Pancreas (tissue), 10 donors: Measurements from ENCODE around the gene ZGLP1. TPM values are rescaled to one million over a fixed set of nuclear protein-coding genes. Genes with fewer than 3 reads are reported as not detected.

Experiments
- ATAC-seq, 4 donors: fragments of 200-7000 bp; cut with Tn5 transposase; one replicate each; pipeline versions ENCODE4 v1.8.0 to v1.9.1; 2020; ENCODE audit warnings: mild to moderate bottlenecking in 4 of 4, moderate library complexity in 4 of 4
- DNase-seq, 6 donors: peaks; one replicate each; pipeline ENCODE4 v3.0.0-alpha.2; 2020
- FAIRE-seq: peaks from 2 replicates; lab custom pipeline; 2012; peaks lifted over from hg19 to GRCh38; lab: Jason Lieb, UNC
- H3K27ac ChIP-seq, 4 donors: fragments of 200-600 bp; sonication (generic); 1 replicate in 3 of 4; 2 replicates in 1 of 4; pipeline versions ENCODE4 v1.5.0 to v1.8.0; 2020
- H3K27me3 ChIP-seq, 4 donors: fragments of 200-600 bp; one replicate each; pipeline ENCODE4 v1.8.0; 2021
- H3K36me3 ChIP-seq, 3 donors: fragments of 200-600 bp; sonication (generic) in 1 of 3; one replicate each; pipeline versions ENCODE4 v1.5.0 to v1.8.0; 2020 to 2021
- H3K4me1 ChIP-seq, 3 donors: fragments of 200-600 bp; one replicate each; pipeline ENCODE4 v1.8.0; 2021
- H3K4me3 ChIP-seq, 4 donors: fragments of 200-600 bp; sonication (generic) in 2 of 4; one replicate each; pipeline versions ENCODE4 v1.5.0 to v1.8.0; 2020 to 2021
- H3K9me3 ChIP-seq, 4 donors: fragments of 200-600 bp; one replicate each; pipeline ENCODE4 v1.8.0; 2021
- WGBS, 2 donors: extraction: QIAGEN DNeasy Blood & Tissue Kit; methylation state at CpG; one replicate each; pipeline ENCODE4 v1.1.7; 2013; 5-methylcytosine and 5-hydroxymethylcytosine counted together
- intact Hi-C, 3 donors: fragments of 100-400 bp; cut with DNase I; formaldehyde crosslinking; loops; one replicate each; pipeline versions ENCODE4 v1.11.1 to v1.14.2; 2022
- polyA plus RNA-seq, 2 donors: library from polyadenylated mRNA; stranded (reverse); fragments of 200-250 nt; gene quantifications; one replicate each; pipeline ENCODE4 v1.2.3, GENCODE V29; 2013
- total RNA-seq, 6 donors: library from RNA; stranded (reverse); fragmentation: NEBNext Ultra II Directional in 4 of 6; extraction: Animal tissue kit (Norgen Biotek cat#: 25700) in 4 of 6; gene quantifications; one replicate each; pipeline versions ENCODE4 v1.2.1 to v1.2.4, GENCODE V29; 2021 to 2023
- TF ChIP-seq, protein P1 (sequence below), 4 donors: fragments of 200-600 bp; sonication (generic) in 3 of 4; IDR thresholded peaks; one replicate each; pipeline versions ENCODE4 v1.5.0 to v1.8.0; 2021; ENCODE audit warnings: antibody characterized with exemption in 4 of 4
- donor health status: healthy with polysubstance abuse.
- donor health status: DM: no; HTN: no; CAD: no; lungs with moderate emphysema.
- donor health status: DM: no; HTN: no; CAD: no.
- donor health status: control.
- donor health status: control.
- donor health status: Bipolar disorder and iron deficiency.
- donor health status: DM: yes; HTN: yes; CAD: no.
- donor health status: DM: no; HTN: no; CAD: no.
- donor health status: DM: no; HTN: no; CAD: no.
- donor health status: DM: yes; HTN: yes; CAD: no.

ZGLP1 gene
- total and polyA plus RNA-seq, 8 donors, result 0.91 to 44.0 (median 1.7) TPM

GRCh38 chr19:10346509-10346908 lies 36.9 kb upstream of the ZGLP1 start:
- FAIRE-seq, result no peak
- Histone ChIP-seq H3K9me3 (no peaks in the 10 kb centered on the region), H3K27me3 (no peaks in the 10 kb centered on the region), H3K4me3 (no peak overlapping the region), H3K27ac (peak overlapping the region in 2 of 4 donors; percentile 11 to 50), H3K4me1 (no peaks in the 10 kb centered on the region), H3K36me3 (no peaks in the 10 kb centered on the region)
- peak in 3 of 4 donors; percentile 75 to 87 (median 76) for ATAC-seq
- intact Hi-C loops, result no loop called here
- no peak for DNase-seq
- TF ChIP-seq, protein P1, sequence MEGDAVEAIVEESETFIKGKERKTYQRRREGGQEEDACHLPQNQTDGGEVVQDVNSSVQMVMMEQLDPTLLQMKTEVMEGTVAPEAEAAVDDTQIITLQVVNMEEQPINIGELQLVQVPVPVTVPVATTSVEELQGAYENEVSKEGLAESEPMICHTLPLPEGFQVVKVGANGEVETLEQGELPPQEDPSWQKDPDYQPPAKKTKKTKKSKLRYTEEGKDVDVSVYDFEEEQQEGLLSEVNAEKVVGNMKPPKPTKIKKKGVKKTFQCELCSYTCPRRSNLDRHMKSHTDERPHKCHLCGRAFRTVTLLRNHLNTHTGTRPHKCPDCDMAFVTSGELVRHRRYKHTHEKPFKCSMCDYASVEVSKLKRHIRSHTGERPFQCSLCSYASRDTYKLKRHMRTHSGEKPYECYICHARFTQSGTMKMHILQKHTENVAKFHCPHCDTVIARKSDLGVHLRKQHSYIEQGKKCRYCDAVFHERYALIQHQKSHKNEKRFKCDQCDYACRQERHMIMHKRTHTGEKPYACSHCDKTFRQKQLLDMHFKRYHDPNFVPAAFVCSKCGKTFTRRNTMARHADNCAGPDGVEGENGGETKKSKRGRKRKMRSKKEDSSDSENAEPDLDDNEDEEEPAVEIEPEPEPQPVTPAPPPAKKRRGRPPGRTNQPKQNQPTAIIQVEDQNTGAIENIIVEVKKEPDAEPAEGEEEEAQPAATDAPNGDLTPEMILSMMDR (IDR thresholded peaks at IDR 0.05), result no peak
- 52 to 61% methylated on average over 10 of the region's 10 CpGs for WGBS, 2 donors

- no peaks in the 10 kb centered on the region for H3K4me1 ChIP-seq
- intact Hi-C loops, result no loop called here
- H3K36me3 ChIP-seq, result no peaks in the 10 kb centered on the region
- DNase-seq (no peak), ATAC-seq (no peak), FAIRE-seq (no peak)
- no peak overlapping the region for H3K27ac ChIP-seq
- no peaks in the 10 kb centered on the region for H3K27me3 ChIP-seq
- no peaks in the 10 kb centered on the region for H3K9me3 ChIP-seq
- no peak overlapping the region for H3K4me3 ChIP-seq
- TF ChIP-seq, protein P1 (IDR thresholded peaks at IDR 0.05), result no peak
- 85 to 91% methylated on average over 10 of the region's 10 CpGs for WGBS, 2 donors
These were observed 35.2 kb upstream of the ZGLP1 start for GRCh38 chr19:10344780-10345179.

DNA sequence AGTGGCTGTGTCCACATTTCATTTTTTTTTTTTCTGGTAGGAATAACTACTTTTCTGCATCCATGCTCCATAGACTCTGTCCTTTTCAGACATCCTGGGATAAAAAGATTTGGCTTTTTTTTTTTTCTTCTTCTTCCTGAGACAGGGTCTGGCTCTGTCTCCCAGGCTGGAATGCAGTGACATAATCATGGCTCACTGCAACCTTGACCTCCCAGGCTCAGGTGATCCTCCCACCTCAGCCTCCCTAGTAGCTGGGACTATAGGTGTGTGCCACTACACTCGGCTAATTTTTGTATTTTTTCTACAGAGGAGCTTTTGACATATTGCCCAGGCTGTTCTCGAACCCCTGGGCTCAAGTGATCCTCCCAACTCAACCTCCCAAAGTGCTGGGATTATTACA lies 33.9 kb upstream of the ZGLP1 start:
- FAIRE-seq (no peak), DNase-seq (no peak), ATAC-seq (no peak)
- intact Hi-C loops, result no loop called here
- TF ChIP-seq, protein P1 (IDR thresholded peaks at IDR 0.05), result no peak
- Histone ChIP-seq H3K27ac (no peak overlapping the region), H3K27me3 (no peaks in the 10 kb centered on the region), H3K4me3 (no peak overlapping the region), H3K9me3 (no peaks in the 10 kb centered on the region), H3K4me1 (no peaks in the 10 kb centered on the region), H3K36me3 (no peaks in the 10 kb centered on the region)
- 48 to 57% methylated on average over 2 of the region's 2 CpGs for WGBS, 2 donors

- H3K9me3 ChIP-seq, result no peaks in the 10 kb centered on the region
- TF ChIP-seq, protein P1 (IDR thresholded peaks at IDR 0.05), result no peak
- DNase-seq (no peak), ATAC-seq (no peak), FAIRE-seq (no peak)
- H3K27me3 ChIP-seq, result no peaks in the 10 kb centered on the region
- WGBS, 2 donors, result 81 to 89% methylated on average over 5 of the region's 5 CpGs
- H3K4me1 ChIP-seq, result no peaks in the 10 kb centered on the region
- intact Hi-C loops, result no loop called here
- no peak overlapping the region for H3K4me3 ChIP-seq
- H3K27ac ChIP-seq, result no peak overlapping the region
- H3K36me3 ChIP-seq, result no peaks in the 10 kb centered on the region
These were observed 30.4 kb upstream of the ZGLP1 start for GRCh38 chr19:10339977-10340376.

DNA sequence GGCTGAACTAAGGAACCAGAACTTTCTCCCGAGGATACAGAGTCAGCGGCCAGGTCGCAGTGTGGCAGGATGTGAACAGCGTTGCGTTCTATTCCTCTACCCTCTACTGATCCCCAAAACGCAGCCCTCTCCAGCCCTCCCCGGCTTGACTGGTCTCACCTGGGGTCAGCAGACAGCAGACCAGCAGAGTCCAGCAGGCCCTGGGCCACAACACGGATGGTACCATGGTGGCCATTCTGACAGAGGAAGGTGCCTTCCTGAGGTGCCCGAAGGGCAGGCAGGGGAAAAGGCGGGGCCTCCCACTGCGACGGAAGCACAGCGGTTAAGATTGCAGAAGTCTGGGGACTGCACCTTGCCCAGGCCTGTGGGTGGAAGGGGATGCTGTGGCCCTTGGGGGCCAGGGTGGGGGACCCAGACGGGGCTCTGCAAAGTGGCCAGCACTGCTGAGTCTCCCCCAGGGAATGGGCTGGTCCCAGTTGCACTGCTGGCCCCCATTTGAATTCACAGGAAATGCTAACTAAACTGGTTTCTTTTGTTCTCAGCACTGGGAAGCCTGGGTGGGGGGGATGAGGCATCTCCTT lies 29.9 kb upstream of the ZGLP1 start, which contains the start of gene ICAM3:
Gene ICAM3 (minus strand): TSS at position 245 of the 581 bp plus-strand sequence. CDS start 10 bp downstream, at position 235.
- no peaks in the 10 kb centered on the region for H3K9me3 ChIP-seq
- H3K36me3 ChIP-seq, result no peaks in the 10 kb centered on the region
- DNase-seq, result no peak
- no peak for ATAC-seq
- intact Hi-C loops, result no loop called here
- 61 to 70% methylated on average over 14 of the region's 14 CpGs for WGBS, 2 donors
- TF ChIP-seq, protein P1 (IDR thresholded peaks at IDR 0.05), result no peak
- no peaks in the 10 kb centered on the region for H3K4me1 ChIP-seq
- no peak for FAIRE-seq
- no peaks in the 10 kb centered on the region for H3K27me3 ChIP-seq
- H3K27ac ChIP-seq, result no peak within 1 kb of the TSS
- H3K4me3 ChIP-seq, result no peak within 1 kb of the TSS
